Stimulated activated CD8-positive, alpha-beta memory T cell treated with anti-CD3 and anti-CD28 coated beads, Interleukin-7, amount 100 ng/mL, for 4 hours (primary cell): Measurements from ENCODE around the gene NR3C2.
"Not testable (repeated sequence)": the region's sequence is repeated elsewhere in the genome, so short reads cannot be mapped to it uniquely, and the experiment has no call there.

Experiments used
- DNase-seq, 2 donors: peaks; one replicate each; pipeline ENCODE4 v3.0.0-alpha.2; 2020; ENCODE audit warnings: low read depth in 2 of 2

The NR3C2 gene

GRCh38 chr4:148170408-148171365, 271.5 kb downstream of the NR3C2 start:
- no peak for DNase-seq

GRCh38 chr4:148166132-148166591, 276.1 kb downstream of the NR3C2 start:
- no peak for DNase-seq

GRCh38 chr4:148164557-148164956, 277.7 kb downstream of the NR3C2 start:
- DNase-seq: no peak

GRCh38 chr4:148162991-148163390, 279.2 kb downstream of the NR3C2 start:
- no peak for DNase-seq

GRCh38 chr4:148162519-148162918, 279.7 kb downstream of the NR3C2 start:
- DNase-seq: no peak

- no peak for DNase-seq
Measured at GRCh38 chr4:148161601-148162000, 280.6 kb downstream of the NR3C2 start.

GRCh38 chr4:148159793-148160192, 282.4 kb downstream of the NR3C2 start:
- DNase-seq: no peak

- DNase-seq: no peak
Measured at GRCh38 chr4:148154769-148155168, 287.4 kb downstream of the NR3C2 start.

- DNase-seq: no peak
Measured at GRCh38 chr4:148152868-148153625, 289.2 kb downstream of the NR3C2 start.

- DNase-seq: no peak
Measured at GRCh38 chr4:148151806-148152205, 290.4 kb downstream of the NR3C2 start.

GRCh38 chr4:148145475-148145874, 296.7 kb downstream of the NR3C2 start:
- no peak for DNase-seq

- DNase-seq: no peak
Measured at GRCh38 chr4:148143174-148143573, 299.0 kb downstream of the NR3C2 start.

- DNase-seq: no peak
Measured at GRCh38 chr4:148141501-148141900, 300.7 kb downstream of the NR3C2 start.

GRCh38 chr4:148126825-148127224, 315.4 kb downstream of the NR3C2 start:
- DNase-seq: no peak

- DNase-seq: no peak
Measured at GRCh38 chr4:148124512-148124911, 317.7 kb downstream of the NR3C2 start.

GRCh38 chr4:148123161-148123560, 319.1 kb downstream of the NR3C2 start:
- not testable (repeated sequence) for DNase-seq

- no peak for DNase-seq
Measured at GRCh38 chr4:148120216-148120615, 322.0 kb downstream of the NR3C2 start.

GRCh38 chr4:148118633-148119032, 323.6 kb downstream of the NR3C2 start:
- no peak for DNase-seq

GRCh38 chr4:148118179-148118578, 324.0 kb downstream of the NR3C2 start:
- DNase-seq: no peak

- DNase-seq: no peak
Measured at GRCh38 chr4:148116969-148117368, 325.2 kb downstream of the NR3C2 start.

GRCh38 chr4:148116264-148116663, 325.9 kb downstream of the NR3C2 start:
- DNase-seq: no peak

GRCh38 chr4:148114436-148114835, 327.8 kb downstream of the NR3C2 start:
- no peak for DNase-seq
